Measurements from ENCODE around the gene DDX42. TPM values are rescaled to one million over a fixed set of nuclear protein-coding genes. Genes with fewer than 3 reads are reported as not detected.

DDX42 gene
- total RNA-seq, 5 donors from 2014 or later (not counting 1 experiment from before 2014, with no cell fraction given): 110 to 141 (median 123) TPM

- H3K4me3 Mint-ChIP-seq: no peak overlapping the region
- no peaks in the 10 kb centered on the region for H3K9me3 Mint-ChIP-seq
- Histone ChIP-seq H3K4me1 (ENCODE audit: control insufficient read depth in 1 of 2, extremely low read depth in 1 of 2, insufficient read depth in 2 of 2, low read length in 2 of 2) (no peaks in the 10 kb centered on the region), H3K27me3 (replicated peaks in 1 of 2; ENCODE audit: control insufficient read depth in 2 of 2, extremely low read depth in 1 of 2, insufficient read depth in 2 of 2, low read length in 1 of 2) (no peaks in the 10 kb centered on the region), H3K36me3 (ENCODE audit: control insufficient read depth in 2 of 2, extremely low read depth in 1 of 2, insufficient read depth in 1 of 2, low read length in 1 of 2) (peaks cover 9 to 71% of the 10 kb centered on the region in 2 donors), H3K9me3 (no peaks in the 10 kb centered on the region), H3K27ac (ENCODE audit: low read length) (no peak overlapping the region), H3K4me3 (ENCODE audit: control insufficient read depth in 1 of 2, extremely low read depth in 1 of 2, low read length in 1 of 2) (no peak overlapping the region)
- ATAC-seq (replicated peaks in 1 of 4) (no peak), DNase-seq (no peak)
- H3K27ac Mint-ChIP-seq: no peak overlapping the region
- H3K36me3 Mint-ChIP-seq: peaks cover 44% of the 10 kb centered on the region
- peaks cover 5 to 13% (median 7%) of the 10 kb centered on the region in 3 donors for H3K4me1 Mint-ChIP-seq
- H3K27me3 Mint-ChIP-seq: no peaks in the 10 kb centered on the region
- ChIA-PET POLR2A (interaction anchor here (0.6 to 1.0 kb wide), 3 partner anchors 13 to 54 kb away, joined by 3 to 7 read pairs (median 4); partner anchors contain the start of genes CCDC47 (in 1 of the 2) and DDX42 (in 1 of the 2)), CTCF (interaction anchor here in 1 of 2 donors (0.6 kb wide), 1 partner anchor 41 kb away, joined by 3 read pairs; no protein-coding TSS in a partner anchor)
- WGBS (ENCODE audit: insufficient coverage): no CpG with 5 or more reads among the region's 10 CpGs
Measured at GRCh38 chr17:63760771-63761539, 13.0 kb upstream of the DDX42 start.

GRCh38 chr17:63762161-63763078 is 11.6 kb upstream of the DDX42 start:
- DNase-seq (no peak), ATAC-seq (replicated peaks in 1 of 4) (no peak)
- H3K27me3 ChIP-seq (replicated peaks in 1 of 2; ENCODE audit: control insufficient read depth in 2 of 2, extremely low read depth in 1 of 2, insufficient read depth in 2 of 2, low read length in 1 of 2): no peaks in the 10 kb centered on the region
- H3K27ac ChIP-seq (ENCODE audit: low read length): no peak overlapping the region
- Mint-ChIP-seq H3K27ac (peak overlapping the region; percentile 23 to 40), H3K4me1 (peaks cover 7 to 27% (median 21%) of the 10 kb centered on the region in 3 donors), H3K9me3 (no peaks in the 10 kb centered on the region), H3K4me3 (no peak overlapping the region), H3K27me3 (no peaks in the 10 kb centered on the region), H3K36me3 (peaks cover 37% of the 10 kb centered on the region)
- H3K4me1 ChIP-seq (ENCODE audit: control insufficient read depth in 1 of 2, extremely low read depth in 1 of 2, insufficient read depth in 2 of 2, low read length in 2 of 2): no peaks in the 10 kb centered on the region
- H3K36me3 ChIP-seq (ENCODE audit: control insufficient read depth in 2 of 2, extremely low read depth in 1 of 2, insufficient read depth in 1 of 2, low read length in 1 of 2): peaks cover 9 to 57% of the 10 kb centered on the region in 2 donors
- no CpG with 5 or more reads among the region's 5 CpGs for WGBS (ENCODE audit: insufficient coverage)
- ChIA-PET POLR2A (interaction anchor here in 1 of 2 donors (0.6 to 1.0 kb wide), 4 partner anchors 11 to 20 kb away, joined by 3 to 4 read pairs (median 3); partner anchors contain the start of genes CCDC47, DDX42 and STRADA), CTCF (interaction anchor here (0.6 to 1.3 kb wide), 5 partner anchors 10 to 72 kb away, joined by 3 to 7 read pairs (median 4); partner anchors contain the start of genes CCDC47 (in 1 of the 2) and DDX42 (in 1 of the 2))
- no peaks in the 10 kb centered on the region for H3K9me3 ChIP-seq
- no peak overlapping the region for H3K4me3 ChIP-seq (ENCODE audit: control insufficient read depth in 1 of 2, extremely low read depth in 1 of 2, low read length in 1 of 2)

- Histone ChIP-seq H3K4me1 (ENCODE audit: control insufficient read depth in 1 of 2, extremely low read depth in 1 of 2, insufficient read depth in 2 of 2, low read length in 2 of 2) (no peaks in the 10 kb centered on the region), H3K9me3 (no peaks in the 10 kb centered on the region), H3K27me3 (replicated peaks in 1 of 2; ENCODE audit: control insufficient read depth in 2 of 2, extremely low read depth in 1 of 2, insufficient read depth in 2 of 2, low read length in 1 of 2) (no peaks in the 10 kb centered on the region), H3K4me3 (ENCODE audit: control insufficient read depth in 1 of 2, extremely low read depth in 1 of 2, low read length in 1 of 2) (no peak overlapping the region), H3K36me3 (ENCODE audit: control insufficient read depth in 2 of 2, extremely low read depth in 1 of 2, insufficient read depth in 1 of 2, low read length in 1 of 2) (peaks cover 4 to 53% of the 10 kb centered on the region in 2 donors), H3K27ac (ENCODE audit: low read length) (no peak overlapping the region)
- peaks cover 30% of the 10 kb centered on the region for H3K36me3 Mint-ChIP-seq
- no peak overlapping the region for H3K4me3 Mint-ChIP-seq
- H3K27ac Mint-ChIP-seq: peak overlapping the region in 1 of 2 donors; percentile 37
- WGBS (ENCODE audit: insufficient coverage): 63% methylated on average over 1 of the region's 4 CpGs
- H3K9me3 Mint-ChIP-seq: no peaks in the 10 kb centered on the region
- ATAC-seq (replicated peaks in 1 of 4): no peak
- ChIA-PET POLR2A (interaction anchor here (0.6 to 1.2 kb wide), 3 partner anchors 15 to 64 kb away, joined by 3 to 4 read pairs (median 3); no protein-coding TSS in a partner anchor), CTCF (interaction anchor here in 1 of 2 donors (0.5 kb wide), 2 partner anchors 10 to 14 kb away, joined by 3 read pairs; no protein-coding TSS in a partner anchor)
- H3K27me3 Mint-ChIP-seq: no peaks in the 10 kb centered on the region
- no peak for DNase-seq
- peaks cover 22 to 45% (median 39%) of the 10 kb centered on the region in 3 donors for H3K4me1 Mint-ChIP-seq
Measured at GRCh38 chr17:63764716-63765115, 9.3 kb upstream of the DDX42 start.

GRCh38 chr17:63766754-63767153 is 7.2 kb upstream of the DDX42 start:
- H3K36me3 ChIP-seq (ENCODE audit: control insufficient read depth in 2 of 2, extremely low read depth in 1 of 2, insufficient read depth in 1 of 2, low read length in 1 of 2): peaks cover 0 to 43% of the 10 kb centered on the region in 2 donors
- Mint-ChIP-seq H3K27me3 (no peaks in the 10 kb centered on the region), H3K4me3 (no peak overlapping the region), H3K4me1 (peaks cover 39 to 59% (median 53%) of the 10 kb centered on the region in 3 donors), H3K27ac (peak overlapping the region in 1 of 2 donors; percentile 39), H3K9me3 (no peaks in the 10 kb centered on the region), H3K36me3 (peaks cover 21% of the 10 kb centered on the region)
- ATAC-seq (replicated peaks in 1 of 4) (no peak), DNase-seq (no peak)
- CTCF ChIA-PET: interaction anchor here in 1 of 2 donors (0.5 to 0.6 kb wide), 2 partner anchors 1211 to 1316 kb away, joined by 3 to 5 read pairs; no protein-coding TSS in a partner anchor
- peaks cover 3 to 4% of the 10 kb centered on the region in 2 experiments for H3K4me1 ChIP-seq (ENCODE audit: control insufficient read depth in 1 of 2, extremely low read depth in 1 of 2, insufficient read depth in 2 of 2, low read length in 2 of 2)
- no peaks in the 10 kb centered on the region for H3K27me3 ChIP-seq (replicated peaks in 1 of 2; ENCODE audit: control insufficient read depth in 2 of 2, extremely low read depth in 1 of 2, insufficient read depth in 2 of 2, low read length in 1 of 2)
- H3K4me3 ChIP-seq (ENCODE audit: control insufficient read depth in 1 of 2, extremely low read depth in 1 of 2, low read length in 1 of 2): no peak overlapping the region
- no peak overlapping the region for H3K27ac ChIP-seq (ENCODE audit: low read length)
- H3K9me3 ChIP-seq: no peaks in the 10 kb centered on the region
- POLR2A ChIA-PET: interaction anchor here (0.5 to 0.6 kb wide), 5 partner anchors 18 to 941 kb away, joined by 3 to 4 read pairs (median 3); no protein-coding TSS in a partner anchor

- no peak for DNase-seq
- Histone ChIP-seq H3K4me1 (ENCODE audit: control insufficient read depth in 1 of 2, extremely low read depth in 1 of 2, insufficient read depth in 2 of 2, low read length in 2 of 2) (peaks cover 13 to 14% of the 10 kb centered on the region in 2 experiments), H3K4me3 (ENCODE audit: control insufficient read depth in 1 of 2, extremely low read depth in 1 of 2, low read length in 1 of 2) (no peak overlapping the region), H3K9me3 (no peaks in the 10 kb centered on the region), H3K27me3 (replicated peaks in 1 of 2; ENCODE audit: control insufficient read depth in 2 of 2, extremely low read depth in 1 of 2, insufficient read depth in 2 of 2, low read length in 1 of 2) (no peaks in the 10 kb centered on the region), H3K27ac (ENCODE audit: low read length) (no peak overlapping the region), H3K36me3 (ENCODE audit: control insufficient read depth in 2 of 2, extremely low read depth in 1 of 2, insufficient read depth in 1 of 2, low read length in 1 of 2) (peaks cover 0 to 27% of the 10 kb centered on the region in 2 donors)
- ATAC-seq (replicated peaks in 1 of 4): no peak
- Mint-ChIP-seq H3K9me3 (no peaks in the 10 kb centered on the region), H3K4me1 (peaks cover 50 to 68% (median 59%) of the 10 kb centered on the region in 3 donors), H3K27ac (no peak overlapping the region), H3K36me3 (peaks cover 14% of the 10 kb centered on the region), H3K4me3 (no peak overlapping the region), H3K27me3 (no peaks in the 10 kb centered on the region)
- 93% methylated on average over 2 of the region's 7 CpGs for WGBS (ENCODE audit: insufficient coverage)
- POLR2A ChIA-PET: interaction anchor here in 1 of 2 donors (0.7 to 1.0 kb wide), 2 partner anchors 18 to 27 kb away, joined by 4 read pairs; partner anchors contain the start of gene STRADA
- CTCF ChIA-PET: interaction anchor here in 1 of 2 donors (0.7 kb wide), 3 partner anchors 49 to 58 kb away, joined by 5 to 6 read pairs (median 6); no protein-coding TSS in a partner anchor
Measured at GRCh38 chr17:63768433-63768832, 5.5 kb upstream of the DDX42 start.
